Subcutaneous abdominal adipose tissue (tissue), 5 donors: Measurements from ENCODE around the gene THOC6.
A peak's percentile ranks its signal among the peaks of the same experiment; 100 is the strongest.

Experiments
- H3K27ac ChIP-seq: one replicate; pipeline ENCODE4 v1.7.0; 2013; ENCODE audit warnings: low read depth, mild to moderate bottlenecking, inconsistent platforms, low read length, moderate library complexity
- H3K27me3 ChIP-seq, 5 donors: one replicate each; pipeline ENCODE4 v1.7.0; 2013; ENCODE audit warnings: low read length in 5 of 5, inconsistent platforms in 1 of 5; ENCODE audit not compliant: control insufficient read depth in 5 of 5, insufficient read depth in 4 of 5
- H3K36me3 ChIP-seq, 5 donors: one replicate each; pipeline ENCODE4 v1.7.0; 2013; ENCODE audit warnings: low read length in 5 of 5; ENCODE audit not compliant: control insufficient read depth in 5 of 5, insufficient read depth in 5 of 5
- H3K4me1 ChIP-seq, 5 donors: one replicate each; pipeline ENCODE4 v1.7.0; 2013; ENCODE audit warnings: low read length in 5 of 5, mild to moderate bottlenecking in 3 of 5, moderate library complexity in 1 of 5; ENCODE audit not compliant: control insufficient read depth in 5 of 5, insufficient read depth in 5 of 5
- H3K4me3 ChIP-seq, 5 donors: one replicate each; pipeline ENCODE4 v1.7.0; 2013; ENCODE audit warnings: low read length in 5 of 5, low read depth in 1 of 5
- H3K9ac ChIP-seq, 5 donors: one replicate each; pipeline ENCODE4 v1.7.0; 2013; ENCODE audit warnings: low read length in 5 of 5, mild to moderate bottlenecking in 4 of 5, moderate library complexity in 3 of 5
- H3K9me3 ChIP-seq, 5 donors: one replicate each; pipeline ENCODE4 v1.7.0; 2013; ENCODE audit warnings: low read length in 5 of 5; ENCODE audit not compliant: control insufficient read depth in 5 of 5
- donor health status: healthy.
- donor health status: healthy.
- donor health status: healthy.
- donor health status: healthy.
- donor health status: healthy.

THOC6 gene

GRCh38 chr16:3023669-3024478, at the start of gene THOC6, which contains the start of gene HCFC1R1:
TSS of gene THOC6 (plus strand) at chr16:3024035. CDS start at chr16:3024327, 292 bp downstream.
TSS of gene HCFC1R1 (minus strand) at chr16:3023942. CDS start at chr16:3023941, 1 bp downstream.
- Histone ChIP-seq H3K9ac (peak within 1 kb of the TSS; percentile 66 to 94 (median 81)), H3K27me3 (peaks cover 1 to 5% (median 3%) of the 10 kb centered on the region in 5 donors), H3K36me3 (peaks cover 0 to 19% (median 14%) of the 10 kb centered on the region in 5 donors), H3K4me3 (peak within 1 kb of the TSS; percentile 48 to 82 (median 78)), H3K4me1 (peaks cover 4 to 57% (median 52%) of the 10 kb centered on the region in 5 donors), H3K27ac (peak within 1 kb of the TSS; percentile 93), H3K9me3 (no peaks in the 10 kb centered on the region)

GRCh38 chr16:2974319-2975056, 49.3 kb upstream of the THOC6 start:
- Histone ChIP-seq H3K27ac (no peak overlapping the region), H3K9ac (peak overlapping the region in 1 of 5 donors; percentile 4), H3K36me3 (peaks cover 0 to 4% (median 0%) of the 10 kb centered on the region in 5 donors), H3K27me3 (peaks cover 0 to 15% (median 3%) of the 10 kb centered on the region in 5 donors), H3K4me1 (peaks cover 0 to 21% (median 15%) of the 10 kb centered on the region in 5 donors), H3K4me3 (no peak overlapping the region), H3K9me3 (no peaks in the 10 kb centered on the region)

GRCh38 chr16:2975161-2975795, 48.6 kb upstream of the THOC6 start:
- no peaks in the 10 kb centered on the region for H3K9me3 ChIP-seq
- peaks cover 0 to 21% (median 13%) of the 10 kb centered on the region in 5 donors for H3K4me1 ChIP-seq
- no peak overlapping the region for H3K4me3 ChIP-seq
- H3K27ac ChIP-seq, result no peak overlapping the region
- H3K9ac ChIP-seq, result peak overlapping the region in 1 of 5 donors; percentile 4
- H3K27me3 ChIP-seq, result peaks cover 0 to 18% (median 6%) of the 10 kb centered on the region in 5 donors
- peaks cover 0 to 4% (median 0%) of the 10 kb centered on the region in 5 donors for H3K36me3 ChIP-seq

GRCh38 chr16:2976201-2976600, 47.6 kb upstream of the THOC6 start:
- no peak overlapping the region for H3K27ac ChIP-seq
- no peak overlapping the region for H3K4me3 ChIP-seq
- H3K4me1 ChIP-seq, result peaks cover 0 to 20% (median 14%) of the 10 kb centered on the region in 5 donors
- no peak overlapping the region for H3K9ac ChIP-seq
- peaks cover 0 to 4% (median 0%) of the 10 kb centered on the region in 5 donors for H3K36me3 ChIP-seq
- H3K9me3 ChIP-seq, result no peaks in the 10 kb centered on the region
- H3K27me3 ChIP-seq, result peaks cover 0 to 18% (median 6%) of the 10 kb centered on the region in 5 donors

- Histone ChIP-seq H3K27me3 (peaks cover 0 to 18% (median 6%) of the 10 kb centered on the region in 5 donors), H3K9ac (no peak overlapping the region), H3K4me1 (peaks cover 0 to 18% (median 16%) of the 10 kb centered on the region in 5 donors), H3K9me3 (no peaks in the 10 kb centered on the region), H3K36me3 (peaks cover 0 to 4% (median 0%) of the 10 kb centered on the region in 5 donors), H3K27ac (no peak overlapping the region), H3K4me3 (no peak overlapping the region)
Observed at GRCh38 chr16:2976673-2977072, 47.2 kb upstream of the THOC6 start.

GRCh38 chr16:2977440-2977839, 46.4 kb upstream of the THOC6 start:
- Histone ChIP-seq H3K36me3 (peaks cover 0 to 2% (median 0%) of the 10 kb centered on the region in 5 donors), H3K9me3 (no peaks in the 10 kb centered on the region), H3K27me3 (peaks cover 0 to 17% (median 6%) of the 10 kb centered on the region in 5 donors), H3K4me1 (peaks cover 0 to 18% (median 16%) of the 10 kb centered on the region in 5 donors), H3K4me3 (no peak overlapping the region), H3K9ac (no peak overlapping the region), H3K27ac (no peak overlapping the region)

DNA sequence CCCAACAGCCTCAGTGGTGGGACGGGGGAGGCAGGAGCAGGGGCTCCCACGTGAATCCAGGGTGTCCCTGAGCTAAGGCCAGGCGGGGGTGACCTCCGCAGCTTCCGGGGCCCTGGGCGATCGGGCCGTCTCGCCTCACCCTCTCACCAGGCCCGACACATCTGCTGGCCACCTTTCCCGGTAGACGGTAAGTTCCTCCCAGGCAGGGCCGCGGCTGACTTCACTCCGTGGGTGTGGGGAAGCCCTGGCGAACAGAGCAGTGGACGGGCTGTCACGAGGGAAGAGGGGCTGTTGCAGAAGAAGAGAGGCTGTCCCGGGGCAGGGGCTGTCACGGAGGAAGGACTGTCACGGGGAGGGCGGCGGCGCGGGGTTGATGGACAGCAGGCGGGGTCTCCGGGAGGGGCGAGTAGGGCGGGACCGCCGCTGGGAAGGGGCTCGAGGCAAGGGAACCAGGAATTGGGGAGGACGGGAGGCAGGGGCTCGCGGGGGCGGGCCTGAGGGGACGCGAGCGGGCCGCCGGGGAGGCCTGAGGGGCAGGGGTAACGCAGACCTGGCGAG, 44.1 kb upstream of the THOC6 start:
- H3K36me3 ChIP-seq, result no peaks in the 10 kb centered on the region
- peaks cover 0 to 15% (median 6%) of the 10 kb centered on the region in 5 donors for H3K27me3 ChIP-seq
- no peaks in the 10 kb centered on the region for H3K9me3 ChIP-seq
- peaks cover 0 to 25% (median 19%) of the 10 kb centered on the region in 5 donors for H3K4me1 ChIP-seq
- H3K27ac ChIP-seq, result no peak overlapping the region
- peak overlapping the region in 1 of 5 donors; percentile 94 for H3K9ac ChIP-seq
- H3K4me3 ChIP-seq, result peak overlapping the region in 3 of 5 donors; percentile 83 to 89 (median 84)

DNA sequence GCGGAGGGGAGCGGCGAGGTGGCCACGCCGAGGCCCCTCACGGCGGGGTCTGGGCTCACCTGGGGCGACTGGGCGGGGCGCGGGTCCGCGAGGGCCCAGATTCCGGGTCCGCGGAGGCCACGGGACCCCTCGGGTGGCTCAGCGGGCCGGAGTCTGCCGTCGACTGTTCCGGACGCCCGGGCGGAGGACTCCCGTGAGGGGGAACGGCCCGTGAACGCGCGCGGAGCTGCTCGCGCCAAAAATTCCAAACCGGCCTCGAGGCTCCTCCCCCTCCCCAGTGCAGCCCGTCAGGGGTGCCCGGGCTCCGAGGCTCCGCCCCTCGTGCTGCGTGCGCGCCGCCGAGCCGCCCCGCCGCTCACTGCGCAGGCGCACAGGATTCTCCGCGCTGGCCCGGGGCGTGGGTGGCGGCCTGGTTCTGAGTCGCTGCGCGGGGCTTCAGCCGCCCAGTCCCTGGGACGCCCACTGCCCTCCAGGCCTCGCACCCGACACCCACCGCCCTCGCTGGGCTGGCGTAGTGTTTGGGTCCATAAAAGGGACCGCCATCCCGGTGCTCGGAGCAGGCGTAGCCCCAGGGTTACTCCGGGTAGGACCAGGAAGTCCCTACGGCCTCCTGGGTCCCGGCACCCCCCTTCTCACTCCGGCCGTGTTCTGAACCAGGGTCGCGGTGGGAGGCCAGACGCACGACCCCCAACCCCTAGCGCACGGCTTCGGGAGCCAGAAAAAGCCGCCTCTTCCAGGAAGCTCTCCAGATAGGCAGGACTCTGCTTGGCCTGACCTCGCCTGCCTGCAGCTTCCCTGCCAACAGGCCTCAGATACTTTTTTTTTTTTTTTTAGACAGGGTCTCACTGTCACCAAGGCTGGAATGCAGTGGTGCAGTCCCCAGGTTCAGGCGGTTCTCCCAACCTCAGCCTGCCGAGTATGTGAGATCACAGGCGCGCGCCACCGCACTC, 43.3 kb upstream of the THOC6 start, which contains the start of gene PKMYT1:
TSS of gene PKMYT1 (minus strand) at position 220 of the 950 bp plus-strand sequence. CDS start 789 bp downstream, outside the sequence.
- Histone ChIP-seq H3K27ac (peak within 1 kb of the TSS; percentile 69), H3K27me3 (peaks cover 0 to 15% (median 6%) of the 10 kb centered on the region in 5 donors), H3K9me3 (no peaks in the 10 kb centered on the region), H3K4me3 (peak within 1 kb of the TSS; percentile 59 to 89 (median 84)), H3K9ac (peak within 1 kb of the TSS in 4 of 5 donors; percentile 93 to 96 (median 95)), H3K36me3 (no peaks in the 10 kb centered on the region), H3K4me1 (peaks cover 0 to 29% (median 22%) of the 10 kb centered on the region in 5 donors)
